HCT116 (cell line): ENCODE results near the gene OST4. TPM values are rescaled to one million over a fixed set of nuclear protein-coding genes. Genes with fewer than 3 reads are reported as not detected.

Source experiments
- ATAC-seq: fragments of 200-7000 bp; cut with Tn5 transposase; 2 replicates; pipeline ENCODE4 v1.9.1; 2020; ENCODE audit warnings: mild to moderate bottlenecking, moderate library complexity
- BruUV-seq: library from RNA; stranded (reverse); fragments of 400-500 nt; replicated peaks from 2 replicates; lab custom pipeline; 2021; lab: Mats Ljungman, UMichigan
- CTCF ChIA-PET: fragments of 300-600 bp; sonication (Branson Sonifier 250); formaldehyde crosslinking; loops from one replicate; lab custom pipeline; 2021; ENCODE audit warnings: antibody characterized with exemption; lab: Charles Lee
- POLR2A ChIA-PET: fragments of 300-600, 350-600 bp; sonication (Branson Sonifier 250); formaldehyde crosslinking; loops from one replicate; lab custom pipeline; 2021; ENCODE audit warnings: antibody characterized with exemption; lab: Charles Lee
- RAD21 ChIA-PET, 2 experiments: fragments of 300-600 bp; sonication (Branson Sonifier 250); formaldehyde crosslinking; loops; one replicate each; lab custom pipeline; 2023; ENCODE audit warnings: low total read pairs in 2 of 2; ENCODE audit not compliant: uncharacterized antibody in 2 of 2, unreplicated experiment in 2 of 2, low non-redundant PET in 1 of 2; lab: Charles Lee
- DNase-seq: peaks from one replicate; pipeline ENCODE4 v3.0.0-alpha.2; 2010; ENCODE audit warnings: low read depth, low spot score
- H2AFZ ChIP-seq: fragments of 200-600 bp; shearing (Covaris generic), sonication (generic); 2 replicates; pipeline ENCODE4 v1.6.1; 2017; ENCODE audit warnings: low read depth, mixed run types, mixed read lengths, antibody characterized with exemption, low read length; ENCODE audit not compliant: poor library complexity, severe bottlenecking
- H3K27ac ChIP-seq: 2 replicates; pipeline ENCODE4 v1.5.1; 2012; ENCODE audit warnings: low read depth, low read length
- H3K27me3 ChIP-seq: fragments of 200-600 bp; sonication (generic); 2 replicates; pipeline ENCODE4 v1.6.1; 2016; ENCODE audit warnings: mixed run types, low read length, mixed read lengths; ENCODE audit not compliant: insufficient read depth
- H3K36me3 ChIP-seq, 2 experiments: fragments of 200-500 bp in 1 of 2; fragments of 200-600 bp in 1 of 2; sonication (Bioruptor generic) in 1 of 2; sonication (generic) in 1 of 2; 2 replicates each; pipeline versions ENCODE4 v1.5.1 to v1.6.1; 2014 to 2016; ENCODE audit warnings: low read length in 2 of 2, inconsistent platforms in 1 of 2, mixed read lengths in 1 of 2, mixed run types in 1 of 2; ENCODE audit not compliant: insufficient read depth in 2 of 2, control insufficient read depth in 1 of 2
- H3K4me1 ChIP-seq, 2 experiments: fragments of 200-600 bp in 1 of 2; sonication (generic) in 1 of 2; 2 replicates each; pipeline versions ENCODE4 v1.5.1 to v1.6.1; 2012 to 2017; ENCODE audit warnings: low read length in 2 of 2, inconsistent platforms in 1 of 2, mild to moderate bottlenecking in 1 of 2, mixed read lengths in 1 of 2, mixed run types in 1 of 2, moderate library complexity in 1 of 2; ENCODE audit not compliant: insufficient read depth in 2 of 2, control insufficient read depth in 1 of 2
- H3K4me2 ChIP-seq: fragments of 200-600 bp; sonication (generic); 2 replicates; pipeline ENCODE4 v1.6.1; 2017; ENCODE audit warnings: mixed run types, low read length, mixed read lengths
- H3K4me3 ChIP-seq, 2 experiments: fragments of 200-600 bp in 1 of 2; sonication (generic) in 1 of 2; replicated peaks in 1 of 2; 2 replicates each; pipeline ENCODE4 v1.5.1; 2011 to 2016; ENCODE audit warnings: low read length in 2 of 2, control low read depth in 1 of 2, low read depth in 1 of 2, mild to moderate bottlenecking in 1 of 2, mixed read lengths in 1 of 2, mixed run types in 1 of 2
- H3K79me2 ChIP-seq: fragments of 200-600 bp; sonication (generic); 2 replicates; pipeline ENCODE4 v1.6.1; 2017; ENCODE audit warnings: mild to moderate bottlenecking, mixed run types, low read length, moderate library complexity, mixed read lengths; ENCODE audit not compliant: insufficient read depth
- H3K9ac ChIP-seq: fragments of 200-600 bp; sonication (generic); 2 replicates; pipeline ENCODE4 v1.6.1; 2016; ENCODE audit warnings: low read length, mixed read lengths
- H3K9me2 ChIP-seq: fragments of 200-600 bp; sonication (generic), shearing (Covaris generic); 2 replicates; pipeline ENCODE4 v1.6.1; 2017; ENCODE audit warnings: mixed run types, mild to moderate bottlenecking, moderate library complexity; ENCODE audit not compliant: insufficient read depth
- H3K9me3 ChIP-seq, 2 experiments: fragments of 200-500 bp in 1 of 2; fragments of 200-600 bp in 1 of 2; sonication (Bioruptor generic) in 1 of 2; sonication (generic) in 1 of 2; 2 replicates each; pipeline ENCODE4 v1.6.1; 2014 to 2017; ENCODE audit warnings: low read length in 2 of 2, mixed read lengths in 2 of 2, inconsistent platforms in 1 of 2, low read depth in 1 of 2, mild to moderate bottlenecking in 1 of 2, mixed run types in 1 of 2, moderate library complexity in 1 of 2; ENCODE audit not compliant: control insufficient read depth in 1 of 2, insufficient read depth in 1 of 2
- H4K20me1 ChIP-seq: fragments of 200-600 bp; sonication (generic), shearing (Covaris generic); 2 replicates; pipeline ENCODE4 v1.6.1; 2017; ENCODE audit warnings: mixed run types, mild to moderate bottlenecking, moderate library complexity; ENCODE audit not compliant: insufficient read depth
- ATF3 ChIP-seq: IDR thresholded peaks from 2 replicates; pipeline ENCODE4 v1.6.1; 2012
- CBX3 ChIP-seq: IDR thresholded peaks from 2 replicates; pipeline ENCODE4 v1.6.1; 2012; ENCODE audit warnings: low read depth
- CEBPB ChIP-seq: IDR thresholded peaks from 2 replicates; pipeline ENCODE4 v1.6.1; 2012; ENCODE audit warnings: low read depth
- EGR1 ChIP-seq: IDR thresholded peaks from 2 replicates; pipeline ENCODE4 v1.6.1; 2012; ENCODE audit warnings: low read depth
- ELF1 ChIP-seq: IDR thresholded peaks from 2 replicates; pipeline ENCODE4 v1.6.1; 2012; ENCODE audit warnings: low read depth, borderline replicate concordance
- EZH2phosphoT487 ChIP-seq: fragments of 200-600 bp; IDR thresholded peaks from 2 replicates; pipeline ENCODE4 v1.6.1; 2018; ENCODE audit warnings: antibody characterized with exemption, borderline replicate concordance
- POLR2AphosphoS5 ChIP-seq: IDR thresholded peaks from 2 replicates; pipeline ENCODE4 v1.6.1; 2011; ENCODE audit warnings: mild to moderate bottlenecking, low read depth, low read length, moderate library complexity
- RAD21 ChIP-seq: IDR thresholded peaks from 2 replicates; pipeline ENCODE4 v1.6.1; 2012; ENCODE audit warnings: low read depth, mild to moderate bottlenecking
- SIN3A ChIP-seq: IDR thresholded peaks from 2 replicates; pipeline ENCODE4 v1.6.1; 2012; ENCODE audit warnings: low read depth
- SP1 ChIP-seq: IDR thresholded peaks from 2 replicates; pipeline ENCODE4 v1.6.1; 2012; ENCODE audit warnings: low read depth
- SRF ChIP-seq: IDR thresholded peaks from 2 replicates; pipeline ENCODE4 v1.6.1; 2012; ENCODE audit warnings: low read depth
- YY1 ChIP-seq: IDR thresholded peaks from 2 replicates; pipeline ENCODE4 v1.6.1; 2011; ENCODE audit warnings: low read length, low read depth, moderate library complexity, mild to moderate bottlenecking; ENCODE audit not compliant: insufficient replicate concordance; ENCODE audit errors: extremely low read depth
- ZBTB33 ChIP-seq: IDR thresholded peaks from 2 replicates; pipeline ENCODE4 v1.6.1; 2011; ENCODE audit warnings: mild to moderate bottlenecking, low read length, moderate library complexity; ENCODE audit not compliant: insufficient replicate concordance; ENCODE audit errors: extremely low read depth
- ZFX ChIP-seq: fragments of 450-650 bp; IDR thresholded peaks from 2 replicates; pipeline ENCODE4 v1.6.1; 2017
- ZNF274 ChIP-seq: fragments of 200-500 bp; sonication (Bioruptor generic); IDR thresholded peaks from 2 replicates; pipeline ENCODE4 v1.6.1; 2014; ENCODE audit warnings: mild to moderate bottlenecking, low read depth, low read length, inconsistent platforms
- intact Hi-C: fragments of 100-400 bp; cut with micrococcal nuclease; formaldehyde crosslinking; loops from 2 replicates; pipeline ENCODE4 v1.10.0; 2022
- total RNA-seq: library from RNA; stranded (reverse); gene quantifications from one replicate; pipeline ENCODE4 v1.2.1, GENCODE V29; 2021; ENCODE audit not compliant: unreplicated experiment

The OST4 gene
- total RNA-seq, 1 experiment from 2014 or later, result 187 TPM

GRCh38 chr2:27097341-27097740 is 25.9 kb upstream of the OST4 start:
- intact Hi-C loops, result loop anchor here (5.0 kb wide), 1 partner anchor 120 kb away; the partner anchor contains the start of gene CAD
- H3K27me3 ChIP-seq, result no peaks in the 10 kb centered on the region
- H4K20me1 ChIP-seq, result no peaks in the 10 kb centered on the region
- no peaks in the 10 kb centered on the region for H3K36me3 ChIP-seq
- no peak overlapping the region for H3K27ac ChIP-seq
- no peak overlapping the region for H3K9ac ChIP-seq
- POLR2A ChIA-PET, result no interaction called here
- DNase-seq (no peak), ATAC-seq (no peak)
- no peaks in the 10 kb centered on the region for H3K79me2 ChIP-seq
- H3K9me2 ChIP-seq, result no peaks in the 10 kb centered on the region
- TF ChIP-seq CEBPB, result no peak
- TF ChIP-seq SRF, result no peak
- no peak for TF ChIP-seq SIN3A
- TF ChIP-seq POLR2AphosphoS5, result no peak
- TF ChIP-seq EGR1, result no peak
- TF ChIP-seq ELF1, result no peak
- no peak for TF ChIP-seq ZBTB33
- no peak for TF ChIP-seq EZH2phosphoT487
- TF ChIP-seq YY1, result no peak
- no peak for TF ChIP-seq SP1
- TF ChIP-seq CBX3, result no peak
- TF ChIP-seq ZNF274, result no peak
- no peak for TF ChIP-seq RAD21
- TF ChIP-seq ZFX, result no peak
- no peak for TF ChIP-seq ATF3
- RAD21 ChIA-PET, result interaction anchor here in 1 of 2 experiments (0.8 kb wide), 1 partner anchor 135 kb away, joined by 3 read pairs; no protein-coding TSS in a partner anchor
- H3K4me2 ChIP-seq, result no peak overlapping the region
- H2AFZ ChIP-seq, result no peak overlapping the region
- no peak overlapping the region for H3K4me3 ChIP-seq
- no TSS peak for BruUV-seq
- H3K4me1 ChIP-seq, result peaks cover 0 to 9% of the 10 kb centered on the region in 2 experiments; a peak in 1 of 4 replicates
- H3K9me3 ChIP-seq, result no peaks in the 10 kb centered on the region
- CTCF ChIA-PET, result interaction anchor here (1.0 to 1.6 kb wide), 3 partner anchors 94 to 182 kb away, joined by 3 to 4 read pairs (median 3); no protein-coding TSS in a partner anchor
